HepG2 (cell line): Measurements from ENCODE around the gene TIMM44. TPM values are rescaled to one million over a fixed set of nuclear protein-coding genes. Genes with fewer than 3 reads are reported as not detected.

Source experiments
- ATAC-seq: fragments of 200-7000 bp; cut with Tn5 transposase; 3 replicates; pipeline ENCODE4 v1.9.1; 2020; ENCODE audit warnings: mild to moderate bottlenecking, moderate library complexity
- BruUV-seq: library from RNA; stranded (reverse); fragments of 400-500 nt; replicated peaks from 2 replicates; lab custom pipeline; 2021; lab: Mats Ljungman, UMichigan
- CTCF ChIA-PET: fragments of 300-600 bp; formaldehyde crosslinking; extraction: SDS; loops from one replicate; lab custom pipeline; 2021; ENCODE audit warnings: low total read pairs, inconsistent platforms, low intra/inter-chr PET ratio; lab: Yijun Ruan, JAX
- POLR2A ChIA-PET: fragments of 350-600 bp; sonication (Branson Sonifier 250); formaldehyde crosslinking; loops from one replicate; lab custom pipeline; 2020; ENCODE audit warnings: antibody characterized with exemption, inconsistent platforms; lab: Yijun Ruan, JAX
- DNase-seq: peaks from one replicate; pipeline ENCODE4 v3.0.0-alpha.2; 2015; ENCODE audit warnings: low spot score
- FAIRE-seq: peaks from 3 replicates; lab custom pipeline; 2011; peaks lifted over from hg19 to GRCh38; lab: Jason Lieb, UNC
- H2AFZ ChIP-seq: one replicate; pipeline ENCODE4 v1.6.1; 2011; ENCODE audit warnings: low read length, inconsistent platforms
- H3K27ac ChIP-seq: fragments of 300-600 bp; 3 replicates; pipeline ENCODE4 v1.8.0; 2011; ENCODE audit warnings: mixed run types, mild to moderate bottlenecking, mixed read lengths, low read length, inconsistent platforms; ENCODE audit not compliant: insufficient read depth; ENCODE audit errors: extremely low read length
- H3K27me3 ChIP-seq, 2 experiments: fragments of 200-600 bp in 1 of 2; 2 replicates in 1 of 2; 3 replicates in 1 of 2; pipeline versions ENCODE4 v1.6.0 to v1.8.0; 2011; ENCODE audit warnings: low read length in 2 of 2, mild to moderate bottlenecking in 2 of 2, moderate library complexity in 2 of 2, inconsistent platforms in 1 of 2; ENCODE audit not compliant: insufficient read depth in 2 of 2, control insufficient read depth in 1 of 2
- H3K36me3 ChIP-seq, 2 experiments: fragments of 200-600 bp in 1 of 2; replicated peaks in 1 of 2; 2 replicates in 1 of 2; 3 replicates in 1 of 2; pipeline versions ENCODE4 v1.5.1 to v1.8.0; 2011; ENCODE audit warnings: low read length in 2 of 2, inconsistent platforms in 1 of 2; ENCODE audit not compliant: insufficient read depth in 2 of 2, control insufficient read depth in 1 of 2
- H3K4me1 ChIP-seq: 2 replicates; pipeline ENCODE4 v1.5.1; 2012; ENCODE audit warnings: low read length, inconsistent platforms; ENCODE audit not compliant: insufficient read depth
- H3K4me2 ChIP-seq: 2 replicates; pipeline ENCODE4 v1.6.0; 2011; ENCODE audit warnings: low read depth, low read length, inconsistent platforms
- H3K4me3 ChIP-seq, 3 experiments: fragments of 200-600 bp in 1 of 3; sonication (generic), shearing (Covaris generic) in 1 of 3; replicated peaks in 1 of 3; 2 replicates each; pipeline ENCODE4 v1.5.1; 2011 to 2016; ENCODE audit warnings: low read length in 3 of 3, inconsistent platforms in 2 of 3, low read depth in 2 of 3, mild to moderate bottlenecking in 2 of 3, control low read depth in 1 of 3, mixed read lengths in 1 of 3; ENCODE audit not compliant: insufficient read depth in 1 of 3
- H3K79me2 ChIP-seq: one replicate; pipeline ENCODE4 v1.6.1; 2011; ENCODE audit warnings: low read length, inconsistent platforms; ENCODE audit not compliant: insufficient read depth
- H3K9ac ChIP-seq: 2 replicates; pipeline ENCODE4 v1.6.0; 2011; ENCODE audit warnings: mild to moderate bottlenecking, low read depth, low read length, inconsistent platforms; ENCODE audit not compliant: insufficient read depth
- H3K9me3 ChIP-seq: 2 replicates; pipeline ENCODE4 v1.5.1; 2012; ENCODE audit warnings: mild to moderate bottlenecking, low read length
- H4K20me1 ChIP-seq: 2 replicates; pipeline ENCODE4 v1.6.0; 2011; ENCODE audit warnings: inconsistent platforms, mild to moderate bottlenecking, low read length, moderate library complexity; ENCODE audit not compliant: insufficient read depth
- ADNP ChIP-seq: sonication (generic); formaldehyde crosslinking; IDR thresholded peaks from 2 replicates; pipeline ENCODE4 v1.4.0; 2020; ENCODE audit warnings: missing genetic modification reagents
- ARHGAP35 ChIP-seq: sonication (generic); formaldehyde crosslinking; IDR thresholded peaks from 2 replicates; pipeline ENCODE4 v1.9.0; 2022; ENCODE audit warnings: mild to moderate bottlenecking, inconsistent platforms, moderate library complexity, missing genetic modification reagents, borderline replicate concordance
- GTF2F1 ChIP-seq: fragments of 150-350 bp; IDR thresholded peaks from 2 replicates; pipeline ENCODE4 v1.6.1; 2014; ENCODE audit warnings: low read length
- GTF3A ChIP-seq: sonication (generic); formaldehyde crosslinking; conservative IDR thresholded peaks from 2 replicates; pipeline ENCODE4 v1.4.0; 2020; ENCODE audit warnings: mild to moderate bottlenecking, missing genetic modification reagents
- MATR3 ChIP-seq: sonication (generic); formaldehyde crosslinking; IDR thresholded peaks from 2 replicates; pipeline ENCODE4 v1.4.0; 2020; ENCODE audit warnings: missing genetic modification reagents
- NFIB ChIP-seq: sonication (generic); formaldehyde crosslinking; IDR thresholded peaks from 2 replicates; pipeline ENCODE4 v1.9.0; 2021; ENCODE audit warnings: missing genetic modification reagents, mild to moderate bottlenecking, borderline replicate concordance
- NFKBIZ ChIP-seq: IDR thresholded peaks from 2 replicates; pipeline ENCODE4 v1.6.1; 2018; ENCODE audit warnings: missing genetic modification reagents, missing compliant biosample characterization
- WIZ ChIP-seq: sonication (generic); formaldehyde crosslinking; IDR thresholded peaks from 2 replicates; pipeline ENCODE4 v1.5.1; 2020; ENCODE audit warnings: mild to moderate bottlenecking, missing genetic modification reagents
- ZEB1 ChIP-seq: IDR thresholded peaks from 2 replicates; pipeline ENCODE4 v1.6.1; 2012; ENCODE audit warnings: mild to moderate bottlenecking, low read depth, inconsistent platforms; ENCODE audit not compliant: insufficient replicate concordance
- ZNF256 ChIP-seq: sonication (generic); formaldehyde crosslinking; conservative IDR thresholded peaks from 2 replicates; pipeline ENCODE4 v1.4.0; 2020; ENCODE audit warnings: missing genetic modification reagents
- ZNF562 ChIP-seq: sonication (generic); formaldehyde crosslinking; IDR thresholded peaks from 2 replicates; pipeline ENCODE4 v1.8.0; 2022; ENCODE audit warnings: missing genetic modification reagents, borderline replicate concordance
- ZNF598 ChIP-seq: sonication (generic); formaldehyde crosslinking; IDR thresholded peaks from 2 replicates; pipeline ENCODE4 v1.5.1; 2020; ENCODE audit warnings: mild to moderate bottlenecking, missing genetic modification reagents, borderline replicate concordance
- ZNF670 ChIP-seq: sonication (generic); formaldehyde crosslinking; IDR thresholded peaks from 2 replicates; pipeline ENCODE4 v1.8.0; 2022; ENCODE audit warnings: mild to moderate bottlenecking, missing genetic modification reagents, borderline replicate concordance
- ZNF709 ChIP-seq: sonication (generic); formaldehyde crosslinking; IDR thresholded peaks from 2 replicates; pipeline ENCODE4 v1.5.0; 2020; ENCODE audit warnings: mild to moderate bottlenecking, missing genetic modification reagents
- WGBS: methylation state at CpG from one replicate; pipeline ENCODE4 v1.1.6; 2017; ENCODE audit warnings: low lambda C conversion rate; 5-methylcytosine and 5-hydroxymethylcytosine counted together
- in situ Hi-C: cut with HindIII; loops from 2 replicates; pipeline ENCODE4 v1.10.0; 2017; ENCODE audit warnings: low pct_unique_long_range_greater_than_20kb; ENCODE audit not compliant: extremely low pct_ligation_motif_present
- intact Hi-C: fragments of 100-400 bp; cut with micrococcal nuclease; formaldehyde crosslinking; loops from one replicate; pipeline ENCODE4 v1.10.0; 2022; ENCODE audit not compliant: unreplicated experiment
- polyA plus RNA-seq, 8 experiments: library from polyadenylated mRNA; depleted of rRNA in 3 of 8; stranded (reverse) in 7 of 8; unstranded in 1 of 8; fragments of >200 nt; fragmentation: Illumina TruSeq in 4 of 8; extraction: Trizol in 4 of 8; gene quantifications; 2 replicates each; pipeline versions ENCODE4 v1.2.1 to v1.2.3, GENCODE V29; 2011 to 2016; ENCODE audit warnings: low read depth in 4 of 8, missing spikeins in 1 of 8, mixed read lengths in 1 of 8; ENCODE audit not compliant: insufficient read depth in 1 of 8
- total RNA-seq, 5 experiments: library from RNA; depleted of rRNA; stranded (reverse); fragments of >200 nt; fragmentation: Illumina TruSeq; extraction: Trizol; gene quantifications; 2 replicates each; pipeline ENCODE4 v1.2.3, GENCODE V29; 2016; ENCODE audit warnings: low read depth in 1 of 5
- TF ChIP-seq, protein P1 (sequence below): sonication (generic); formaldehyde crosslinking; IDR thresholded peaks from 2 replicates; pipeline ENCODE4 v1.8.0; 2022; ENCODE audit warnings: mild to moderate bottlenecking, missing genetic modification reagents
- TF ChIP-seq, protein P2 (sequence below): sonication (generic); formaldehyde crosslinking; IDR thresholded peaks from 2 replicates; pipeline ENCODE4 v1.4.0; 2020; ENCODE audit warnings: mild to moderate bottlenecking, low read depth, missing genetic modification reagents
- TF ChIP-seq, protein P3 (sequence below): sonication (generic); formaldehyde crosslinking; IDR thresholded peaks from 2 replicates; pipeline ENCODE4 v1.8.1; 2023; ENCODE audit warnings: missing genetic modification reagents, mild to moderate bottlenecking, borderline replicate concordance

Gene TIMM44
- total and polyA plus RNA-seq, 2 of the 13 experiments (the other 11 are each of a cell fraction or from before 2014, with no cell fraction given): 42.9 to 72.6 TPM

DNA sequence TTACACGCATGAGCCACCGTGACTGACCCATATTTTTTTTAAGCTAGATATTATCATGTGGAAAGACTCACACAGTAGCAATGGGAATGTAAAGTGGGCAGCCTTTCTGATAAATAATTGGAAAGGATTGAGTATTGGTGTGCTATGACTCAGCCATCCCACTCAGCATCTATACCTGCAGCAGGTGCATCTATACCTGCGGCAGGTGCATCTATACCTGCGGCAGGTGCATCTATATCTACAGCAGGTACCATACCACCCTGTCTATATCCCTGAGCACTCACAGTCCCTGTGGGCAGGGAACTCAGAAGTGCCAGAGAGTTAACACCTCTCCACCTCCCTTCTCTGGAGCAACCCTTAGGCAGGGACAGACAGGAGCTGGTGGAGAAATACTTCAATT, 60.4 kb downstream of the TIMM44 start:
- Histone ChIP-seq H3K27me3 (no peaks in the 10 kb centered on the region; a peak in 1 of 5 replicates), H3K36me3 (no peaks in the 10 kb centered on the region), H3K4me1 (peaks cover 34% of the 10 kb centered on the region), H3K9me3 (no peaks in the 10 kb centered on the region), H2AFZ (no peak overlapping the region), H4K20me1 (no peaks in the 10 kb centered on the region), H3K9ac (no peak overlapping the region), H3K4me2 (no peak overlapping the region), H3K27ac (no peak overlapping the region), H3K4me3 (no peak overlapping the region), H3K79me2 (no peaks in the 10 kb centered on the region)
- no peak for ATAC-seq
- CTCF ChIA-PET: no interaction called here
- no peak for FAIRE-seq
- TF ChIP-seq ZEB1 (peak; percentile 88), NFIB (no peak), ZNF598 (CRISPR knock-in tag) (no peak)
- no TSS peak for BruUV-seq
- WGBS: 40% methylated on average over 4 of the region's 4 CpGs
- intact Hi-C loops: no loop called here
- no peak for DNase-seq
- POLR2A ChIA-PET: interaction anchor here (0.7 kb wide), 1 partner anchor 379 kb away, joined by 3 read pairs; no protein-coding TSS in a partner anchor
- in situ Hi-C loops: no loop called here

DNA sequence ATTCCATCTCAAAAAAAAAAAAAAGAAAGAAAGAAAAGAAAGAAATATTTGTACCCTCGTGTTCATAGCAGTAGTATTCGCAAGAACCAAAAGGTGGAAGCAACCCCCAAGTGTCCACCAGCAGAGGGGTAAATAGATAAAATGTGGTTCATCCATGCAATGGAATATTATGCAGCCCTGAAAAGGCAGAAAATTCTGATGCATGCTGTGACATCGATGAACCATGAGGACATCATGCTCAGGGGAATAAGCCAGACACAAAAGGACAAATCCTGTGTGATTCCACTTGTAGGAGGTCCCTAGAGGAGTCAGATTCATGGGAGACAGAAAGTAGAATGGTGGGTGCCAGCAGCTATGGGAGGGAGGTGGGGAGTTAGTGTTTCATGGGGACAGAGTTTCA, 61.6 kb downstream of the TIMM44 start:
- H3K27ac ChIP-seq: no peak overlapping the region
- CTCF ChIA-PET: no interaction called here
- POLR2A ChIA-PET: interaction anchor here (0.6 kb wide), 1 partner anchor 39 kb away, joined by 3 read pairs; the partner anchor contains the start of gene SNAPC2
- H3K79me2 ChIP-seq: no peaks in the 10 kb centered on the region
- peaks cover 28% of the 10 kb centered on the region for H3K4me1 ChIP-seq
- intact Hi-C loops (no loop called here), in situ Hi-C loops (no loop called here)
- no peaks in the 10 kb centered on the region for H3K9me3 ChIP-seq
- WGBS: 61% methylated on average over 3 of the region's 3 CpGs
- H2AFZ ChIP-seq: no peak overlapping the region
- H3K9ac ChIP-seq: no peak overlapping the region
- H3K36me3 ChIP-seq: no peaks in the 10 kb centered on the region
- H3K27me3 ChIP-seq: no peaks in the 10 kb centered on the region; a peak in 1 of 5 replicates
- no peaks in the 10 kb centered on the region for H4K20me1 ChIP-seq
- DNase-seq (no peak), ATAC-seq (no peak), FAIRE-seq (no peak)
- H3K4me3 ChIP-seq: no peak overlapping the region
- no peak overlapping the region for H3K4me2 ChIP-seq
- BruUV-seq: no TSS peak
- TF ChIP-seq ZNF562 (CRISPR knock-in tag) (no peak), NFKBIZ (CRISPR knock-in tag) (no peak), ARHGAP35 (CRISPR knock-in tag) (no peak), MATR3 (CRISPR knock-in tag) (no peak), ZNF709 (CRISPR knock-in tag) (no peak), ADNP (CRISPR knock-in tag) (no peak), GTF2F1 (no peak), WIZ (no peak), ZNF256 (no peak), ZNF670 (no peak), GTF3A (CRISPR knock-in tag) (no peak)
- TF ChIP-seq, protein P1, sequence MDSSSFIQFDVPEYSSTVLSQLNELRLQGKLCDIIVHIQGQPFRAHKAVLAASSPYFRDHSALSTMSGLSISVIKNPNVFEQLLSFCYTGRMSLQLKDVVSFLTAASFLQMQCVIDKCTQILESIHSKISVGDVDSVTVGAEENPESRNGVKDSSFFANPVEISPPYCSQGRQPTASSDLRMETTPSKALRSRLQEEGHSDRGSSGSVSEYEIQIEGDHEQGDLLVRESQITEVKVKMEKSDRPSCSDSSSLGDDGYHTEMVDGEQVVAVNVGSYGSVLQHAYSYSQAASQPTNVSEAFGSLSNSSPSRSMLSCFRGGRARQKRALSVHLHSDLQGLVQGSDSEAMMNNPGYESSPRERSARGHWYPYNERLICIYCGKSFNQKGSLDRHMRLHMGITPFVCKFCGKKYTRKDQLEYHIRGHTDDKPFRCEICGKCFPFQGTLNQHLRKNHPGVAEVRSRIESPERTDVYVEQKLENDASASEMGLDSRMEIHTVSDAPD: no peak
- TF ChIP-seq, protein P2, sequence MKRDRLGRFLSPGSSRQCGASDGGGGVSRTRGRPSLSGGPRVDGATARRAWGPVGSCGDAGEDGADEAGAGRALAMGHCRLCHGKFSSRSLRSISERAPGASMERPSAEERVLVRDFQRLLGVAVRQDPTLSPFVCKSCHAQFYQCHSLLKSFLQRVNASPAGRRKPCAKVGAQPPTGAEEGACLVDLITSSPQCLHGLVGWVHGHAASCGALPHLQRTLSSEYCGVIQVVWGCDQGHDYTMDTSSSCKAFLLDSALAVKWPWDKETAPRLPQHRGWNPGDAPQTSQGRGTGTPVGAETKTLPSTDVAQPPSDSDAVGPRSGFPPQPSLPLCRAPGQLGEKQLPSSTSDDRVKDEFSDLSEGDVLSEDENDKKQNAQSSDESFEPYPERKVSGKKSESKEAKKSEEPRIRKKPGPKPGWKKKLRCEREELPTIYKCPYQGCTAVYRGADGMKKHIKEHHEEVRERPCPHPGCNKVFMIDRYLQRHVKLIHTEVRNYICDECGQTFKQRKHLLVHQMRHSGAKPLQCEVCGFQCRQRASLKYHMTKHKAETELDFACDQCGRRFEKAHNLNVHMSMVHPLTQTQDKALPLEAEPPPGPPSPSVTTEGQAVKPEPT (CRISPR knock-in tag): no peak
- TF ChIP-seq, protein P3, sequence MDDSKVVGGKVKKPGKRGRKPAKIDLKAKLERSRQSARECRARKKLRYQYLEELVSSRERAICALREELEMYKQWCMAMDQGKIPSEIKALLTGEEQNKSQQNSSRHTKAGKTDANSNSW (CRISPR knock-in tag): no peak
